H1 (cell line): ENCODE results near the gene CALU. TPM values are rescaled to one million over a fixed set of nuclear protein-coding genes. Genes with fewer than 3 reads are reported as not detected.

ENCODE experiments used
- CTCF ChIA-PET: fragments of 300-600 bp; sonication (Branson Sonifier 250); formaldehyde crosslinking; loops from one replicate; lab custom pipeline; 2021; ENCODE audit not compliant: partially characterized antibody; lab: Charles Lee
- POLR2A ChIA-PET: fragments of 300-600 bp; sonication (Branson Sonifier 250); formaldehyde crosslinking; loops from one replicate; lab custom pipeline; 2021; ENCODE audit warnings: inconsistent platforms; ENCODE audit not compliant: partially characterized antibody; lab: Charles Lee
- DNase-seq, 2 experiments: peaks; one replicate each; pipeline versions ENCODE4 v3.0.0 to v3.0.0-alpha.2; 2010 to 2022; ENCODE audit warnings: low spot score in 2 of 2, low read depth in 1 of 2, mixed read lengths in 1 of 2
- FAIRE-seq: peaks from 2 replicates; lab custom pipeline; 2011; peaks lifted over from hg19 to GRCh38; lab: Jason Lieb, UNC
- H2AFZ ChIP-seq: 2 replicates; pipeline ENCODE4 v1.8.1; 2012; ENCODE audit warnings: low read length, inconsistent platforms
- H2AK5ac ChIP-seq: 2 replicates; pipeline ENCODE4 v1.6.1; 2013; ENCODE audit warnings: low read depth, low read length
- H2BK120ac ChIP-seq: replicated peaks from 2 replicates; pipeline ENCODE3; 2013; ENCODE audit warnings: low read depth, low read length, inconsistent platforms
- H2BK12ac ChIP-seq: 2 replicates; pipeline ENCODE4 v1.6.1; 2013; ENCODE audit warnings: low read depth, low read length
- H2BK15ac ChIP-seq: 2 replicates; pipeline ENCODE4 v1.6.1; 2013; ENCODE audit warnings: low read length
- H2BK20ac ChIP-seq: 2 replicates; pipeline ENCODE4 v1.6.1; 2013; ENCODE audit warnings: low read length
- H2BK5ac ChIP-seq: 2 replicates; pipeline ENCODE4 v1.6.1; 2013; ENCODE audit warnings: low read depth, low read length
- H3K14ac ChIP-seq: 2 replicates; pipeline ENCODE4 v1.6.1; 2013; ENCODE audit warnings: inconsistent platforms; ENCODE audit not compliant: insufficient read length
- H3K18ac ChIP-seq: 2 replicates; pipeline ENCODE4 v1.6.1; 2013; ENCODE audit warnings: low read length; ENCODE audit errors: extremely low read depth
- H3K23ac ChIP-seq: 2 replicates; pipeline ENCODE4 v1.6.1; 2013; ENCODE audit warnings: inconsistent platforms; ENCODE audit not compliant: insufficient read length
- H3K23me2 ChIP-seq: 2 replicates; pipeline ENCODE4 v1.6.1; 2013; ENCODE audit warnings: low read depth, low read length
- H3K27ac ChIP-seq: 2 replicates; pipeline ENCODE4 v1.6.1; 2011; ENCODE audit warnings: low read depth, low read length, inconsistent platforms
- H3K27me3 ChIP-seq, 4 experiments: replicated peaks in 1 of 4; 1 replicate in 1 of 4; 2 replicates in 3 of 4; pipeline versions ENCODE4 v1.6.1 to v1.8.1; 2011 to 2013; ENCODE audit warnings: low read length in 3 of 4, mild to moderate bottlenecking in 3 of 4, inconsistent platforms in 2 of 4, mixed read lengths in 2 of 4, moderate library complexity in 1 of 4; ENCODE audit not compliant: control insufficient read depth in 3 of 4, insufficient read depth in 3 of 4; ENCODE audit errors: extremely low read depth in 1 of 4
- H3K36me3 ChIP-seq, 4 experiments: 2 replicates each; pipeline versions ENCODE4 v1.6.1 to v1.8.1; 2011 to 2013; ENCODE audit warnings: mild to moderate bottlenecking in 4 of 4, low read length in 3 of 4, moderate library complexity in 2 of 4, control low read depth in 1 of 4, inconsistent platforms in 1 of 4; ENCODE audit not compliant: insufficient read depth in 4 of 4, control insufficient read depth in 2 of 4
- H3K4ac ChIP-seq: replicated peaks from 2 replicates; pipeline ENCODE3; 2013; ENCODE audit warnings: low read length, low read depth, mixed read lengths, inconsistent platforms; ENCODE audit not compliant: insufficient read length
- H3K4me1 ChIP-seq, 4 experiments: replicated peaks in 1 of 4; 1 replicate in 1 of 4; 2 replicates in 3 of 4; pipeline versions ENCODE4 v1.6.1 to v1.8.1; 2011 to 2013; ENCODE audit warnings: low read length in 3 of 4, inconsistent platforms in 2 of 4, mixed read lengths in 1 of 4; ENCODE audit not compliant: insufficient read depth in 4 of 4, control insufficient read depth in 3 of 4
- H3K4me2 ChIP-seq, 2 experiments: 2 replicates each; pipeline versions ENCODE4 v1.6.1 to v1.8.1; 2011 to 2013; ENCODE audit warnings: low read depth in 2 of 2, low read length in 2 of 2, control low read depth in 1 of 2, inconsistent platforms in 1 of 2, mild to moderate bottlenecking in 1 of 2; ENCODE audit not compliant: insufficient read depth in 1 of 2
- H3K4me3 ChIP-seq, 4 experiments: fragments of 200-600, 300-600 bp in 1 of 4; sonication (generic), shearing (Covaris generic), sonication (Bioruptor Twin) in 1 of 4; 2 replicates each; pipeline versions ENCODE4 v1.5.1 to v1.8.1; 2011 to 2016; ENCODE audit warnings: low read length in 4 of 4, low read depth in 3 of 4, control low read depth in 2 of 4, inconsistent platforms in 2 of 4, mild to moderate bottlenecking in 2 of 4, mixed read lengths in 1 of 4, moderate library complexity in 1 of 4; ENCODE audit not compliant: insufficient read depth in 2 of 4; ENCODE audit errors: extremely low read depth in 1 of 4
- H3K56ac ChIP-seq: replicated peaks from 2 replicates; pipeline ENCODE3; 2013; ENCODE audit warnings: low read depth, mild to moderate bottlenecking, mixed read lengths, low read length, inconsistent platforms; ENCODE audit not compliant: insufficient read length
- H3K79me1 ChIP-seq: 2 replicates; pipeline ENCODE4 v1.6.1; 2013; ENCODE audit warnings: low read depth, low read length, control low read depth
- H3K79me2 ChIP-seq, 2 experiments: 2 replicates each; pipeline versions ENCODE4 v1.6.1 to v1.8.1; 2012 to 2013; ENCODE audit warnings: low read length in 2 of 2, mild to moderate bottlenecking in 2 of 2, inconsistent platforms in 1 of 2; ENCODE audit not compliant: insufficient read depth in 2 of 2, control insufficient read depth in 1 of 2
- H3K9ac ChIP-seq, 4 experiments: replicated peaks in 1 of 4; 1 replicate in 1 of 4; 2 replicates in 3 of 4; pipeline versions ENCODE4 v1.6.1 to v1.8.1; 2011 to 2013; ENCODE audit warnings: low read depth in 3 of 4, low read length in 3 of 4, control low read depth in 2 of 4, mild to moderate bottlenecking in 2 of 4, moderate library complexity in 2 of 4, inconsistent platforms in 1 of 4; ENCODE audit errors: extremely low read depth in 1 of 4
- H3K9me3 ChIP-seq, 2 experiments: 2 replicates each; pipeline versions ENCODE4 v1.6.1 to v1.8.1; 2012 to 2013; ENCODE audit warnings: mild to moderate bottlenecking in 2 of 2, moderate library complexity in 2 of 2, control low read depth in 1 of 2, inconsistent platforms in 1 of 2, low read depth in 1 of 2, low read length in 1 of 2, mixed read lengths in 1 of 2; ENCODE audit not compliant: insufficient read depth in 2 of 2
- H4K20me1 ChIP-seq, 2 experiments: replicated peaks in 1 of 2; 2 replicates each; pipeline versions ENCODE3 to v1.8.1; 2011 to 2013; ENCODE audit warnings: inconsistent platforms in 2 of 2, low read length in 2 of 2, mild to moderate bottlenecking in 1 of 2; ENCODE audit not compliant: insufficient read depth in 2 of 2, control insufficient read depth in 1 of 2
- H4K5ac ChIP-seq: 2 replicates; pipeline ENCODE4 v1.6.1; 2013; ENCODE audit warnings: low read length, low read depth, mixed read lengths, inconsistent platforms; ENCODE audit not compliant: insufficient read length
- H4K8ac ChIP-seq: 2 replicates; pipeline ENCODE4 v1.8.0; 2013; ENCODE audit warnings: mild to moderate bottlenecking, moderate library complexity, low read length, inconsistent platforms; ENCODE audit not compliant: insufficient read depth; ENCODE audit errors: extremely low read depth
- H4K91ac ChIP-seq: replicated peaks from 2 replicates; pipeline ENCODE3; 2013; ENCODE audit warnings: low read length, mixed read lengths, inconsistent platforms; ENCODE audit not compliant: insufficient read length
- USF2 ChIP-seq: IDR thresholded peaks from 2 replicates; pipeline ENCODE4 v1.6.1; 2011; ENCODE audit warnings: low read length, improper control_type of control experiment
- WGBS, 2 experiments: shearing (Covaris generic) in 1 of 2; methylation state at CpG; one replicate each; pipeline versions ENCODE4 v1.1.6 to v1.1.7; 2013 to 2015; ENCODE audit warnings: low lambda C conversion rate in 2 of 2, mixed read lengths in 2 of 2, inconsistent platforms in 1 of 2, low coverage in 1 of 2, missing lambda C conversion rate in 1 of 2; ENCODE audit not compliant: insufficient replicate concordance in 2 of 2, insufficient coverage in 1 of 2, insufficient read length in 1 of 2; ENCODE audit errors: extremely low coverage in 1 of 2, missing lambda C conversion rate in 1 of 2; 5-methylcytosine and 5-hydroxymethylcytosine counted together
- polyA plus RNA-seq, 7 experiments: library from polyadenylated mRNA; depleted of rRNA in 3 of 7; stranded (reverse) in 5 of 7; unstranded in 2 of 7; fragments of >200 nt in 5 of 7; fragments of 200-250 nt in 2 of 7; gene quantifications; 1 replicate in 5 of 7; 2 replicates in 1 of 7; 4 replicates in 1 of 7; pipeline versions ENCODE4 v1.2.1 to v1.2.3, GENCODE V29; 2011 to 2013; ENCODE audit warnings: missing spikeins in 2 of 7, mixed read lengths in 2 of 7
- total RNA-seq: library from RNA; stranded (reverse); fragmentation: NEBNext Ultra II Directional; extraction: Animal tissue kit (Norgen Biotek cat#: 25700); gene quantifications from 2 replicates; pipeline ENCODE4 v1.2.1, GENCODE V29; 2021

Gene CALU
- total and polyA plus RNA-seq, 2 of the 8 experiments (the other 6 are each of a cell fraction or from before 2014, with no cell fraction given), result 67.2 to 170 TPM

DNA sequence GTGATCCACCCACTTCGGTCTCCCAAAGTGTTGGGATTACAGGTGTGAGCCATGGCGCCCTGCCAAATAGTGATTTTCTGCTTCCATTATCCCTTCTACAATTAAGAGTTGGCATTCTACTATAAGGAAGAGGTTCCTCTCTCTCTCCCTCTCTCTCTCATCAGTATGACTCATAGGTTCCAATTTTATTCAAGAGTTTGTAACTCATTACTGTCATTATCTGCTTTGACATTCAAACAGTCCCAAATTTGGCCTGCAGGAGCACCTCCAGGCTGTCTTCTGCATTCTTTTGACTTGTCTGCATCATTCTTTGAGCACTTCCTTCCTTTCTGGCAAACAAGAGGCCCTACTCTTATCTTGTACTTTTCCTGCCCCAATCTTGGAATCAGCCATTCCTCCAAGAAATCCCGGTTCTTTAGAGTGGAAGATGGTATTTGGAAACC lies 33.2 kb upstream of the CALU start:
- no peak overlapping the region for H4K5ac ChIP-seq
- H3K79me2 ChIP-seq, result no peaks in the 10 kb centered on the region
- FAIRE-seq, result no peak
- H3K4me2 ChIP-seq, result no peak overlapping the region
- no peak overlapping the region for H4K91ac ChIP-seq
- H3K27ac ChIP-seq, result no peak overlapping the region
- no peak overlapping the region for H3K14ac ChIP-seq
- H3K9me3 ChIP-seq, result no peaks in the 10 kb centered on the region
- H2BK12ac ChIP-seq, result no peak overlapping the region
- H3K4me3 ChIP-seq, result no peak overlapping the region
- H2BK120ac ChIP-seq, result no peak overlapping the region
- ChIA-PET POLR2A (no interaction called here), CTCF (interaction anchor here (1.5 kb wide), 1 partner anchor 174 kb away, joined by 7 read pairs; no protein-coding TSS in a partner anchor)
- no peaks in the 10 kb centered on the region for H3K36me3 ChIP-seq
- no peak for DNase-seq
- no peak overlapping the region for H2BK20ac ChIP-seq
- 89% methylated on average over 3 of the region's 3 CpGs; no CpG with 5 or more reads in 1 of the 2 experiments for WGBS, 2 experiments
- H2AFZ ChIP-seq, result no peak overlapping the region
- H3K23ac ChIP-seq, result no peak overlapping the region
- peaks cover 2 to 10% (median 7%) of the 10 kb centered on the region in 4 experiments; a peak in 6 of 7 replicates for H3K4me1 ChIP-seq
- H4K20me1 ChIP-seq, result no peaks in the 10 kb centered on the region
- no peak overlapping the region; the same call in 1 of the 2 replicates for H4K8ac ChIP-seq
- no peak overlapping the region for H2AK5ac ChIP-seq
- no peaks in the 10 kb centered on the region for H3K79me1 ChIP-seq
- no peak overlapping the region for H2BK15ac ChIP-seq
- H3K27me3 ChIP-seq, result no peaks in the 10 kb centered on the region
- no peak overlapping the region for H3K56ac ChIP-seq
- TF ChIP-seq USF2, result no peak
- TF ChIP-seq, all 59 proteins: peak for 0
- Histone ChIP-seq H3K18ac (no peak overlapping the region), H3K4ac (no peak overlapping the region), H3K23me2 (peaks cover 2% of the 10 kb centered on the region; the same call in 1 of the 2 replicates), H3K9ac (no peak overlapping the region), H2BK5ac (no peak overlapping the region)
